Adrenal gland (tissue), 5 donors: ENCODE measurements around the gene HSP90AB1.

ENCODE experiments used
- POLR2A ChIP-seq, 2 donors: fragments of 450-650 bp; IDR thresholded peaks; one replicate each; pipeline ENCODE4 v1.6.1; 2017; ENCODE audit warnings: antibody characterized with exemption in 2 of 2, mild to moderate bottlenecking in 2 of 2, moderate library complexity in 1 of 2
- TF ChIP-seq, protein P1 (sequence below), 6 experiments: fragments of 450-650 bp in 4 of 6; fragments of 200-600 bp in 2 of 6; sonication (generic) in 1 of 6; IDR thresholded peaks; 1 replicate in 5 of 6; 2 replicates in 1 of 6; pipeline versions ENCODE4 v1.5.1 to v1.8.0; 2016 to 2021; ENCODE audit warnings: antibody characterized with exemption in 6 of 6, mild to moderate bottlenecking in 2 of 6, moderate library complexity in 1 of 6
- donor health status: DM: no; HTN: no; CAD: no.

DNA sequence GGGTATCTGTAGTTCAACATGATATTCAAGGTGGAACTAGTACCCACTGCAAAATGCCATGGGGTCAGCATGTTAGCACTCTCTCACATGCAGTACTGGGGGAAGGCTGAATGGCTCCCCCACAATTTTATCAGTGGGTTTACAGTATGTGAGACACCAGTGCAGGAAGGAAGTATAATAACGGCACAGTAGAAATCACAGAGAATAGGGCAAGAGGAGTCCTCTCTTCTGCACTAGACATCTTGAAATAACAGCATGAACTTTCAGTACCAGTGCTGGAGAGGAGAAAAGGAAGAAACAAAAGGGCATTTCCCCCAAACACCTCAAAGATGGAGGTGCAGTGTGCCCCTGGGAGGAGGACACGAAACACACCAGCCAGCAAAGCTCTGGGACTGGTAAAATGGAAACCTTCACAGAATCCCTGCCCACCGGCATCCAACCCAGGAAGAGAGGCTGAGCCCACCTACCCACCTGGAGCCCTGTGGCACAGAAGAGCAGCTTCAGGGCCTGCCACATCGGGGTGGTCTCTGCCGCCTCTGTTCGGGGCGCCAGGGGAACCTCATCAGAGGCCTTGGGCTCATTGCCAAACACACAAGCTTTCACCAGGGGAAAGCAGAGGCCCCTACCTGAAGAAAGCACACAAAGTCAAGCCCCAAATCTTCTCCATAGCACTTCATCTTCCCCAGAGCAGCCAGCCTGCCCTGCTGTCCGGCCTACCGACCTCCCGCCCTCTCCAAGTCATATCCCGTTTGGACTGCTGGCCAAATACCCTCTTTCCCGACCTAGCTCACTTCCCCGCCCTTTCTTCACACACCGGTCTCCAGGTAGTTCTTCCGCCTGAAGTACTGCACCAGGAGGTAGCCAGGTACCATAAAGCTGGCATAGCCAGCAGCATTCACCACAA lies 9.2 kb downstream of the HSP90AB1 start:
- TF ChIP-seq, protein P1, sequence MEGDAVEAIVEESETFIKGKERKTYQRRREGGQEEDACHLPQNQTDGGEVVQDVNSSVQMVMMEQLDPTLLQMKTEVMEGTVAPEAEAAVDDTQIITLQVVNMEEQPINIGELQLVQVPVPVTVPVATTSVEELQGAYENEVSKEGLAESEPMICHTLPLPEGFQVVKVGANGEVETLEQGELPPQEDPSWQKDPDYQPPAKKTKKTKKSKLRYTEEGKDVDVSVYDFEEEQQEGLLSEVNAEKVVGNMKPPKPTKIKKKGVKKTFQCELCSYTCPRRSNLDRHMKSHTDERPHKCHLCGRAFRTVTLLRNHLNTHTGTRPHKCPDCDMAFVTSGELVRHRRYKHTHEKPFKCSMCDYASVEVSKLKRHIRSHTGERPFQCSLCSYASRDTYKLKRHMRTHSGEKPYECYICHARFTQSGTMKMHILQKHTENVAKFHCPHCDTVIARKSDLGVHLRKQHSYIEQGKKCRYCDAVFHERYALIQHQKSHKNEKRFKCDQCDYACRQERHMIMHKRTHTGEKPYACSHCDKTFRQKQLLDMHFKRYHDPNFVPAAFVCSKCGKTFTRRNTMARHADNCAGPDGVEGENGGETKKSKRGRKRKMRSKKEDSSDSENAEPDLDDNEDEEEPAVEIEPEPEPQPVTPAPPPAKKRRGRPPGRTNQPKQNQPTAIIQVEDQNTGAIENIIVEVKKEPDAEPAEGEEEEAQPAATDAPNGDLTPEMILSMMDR (IDR thresholded peaks at IDR 0.05) = no peak
- TF ChIP-seq POLR2A (IDR thresholded peaks at IDR 0.05) = no peak
